HuH-7.5 (cell line): ENCODE measurements around the gene SLC35G1.

Experiments used
- DNase-seq: peaks from one replicate; pipeline ENCODE4 v3.0.0; 2011; ENCODE audit warnings: low spot score

The SLC35G1 gene

GRCh38 chr10:93951905-93952304 lies 58.1 kb downstream of the SLC35G1 start:
- DNase-seq = no peak
